DMS79 (cell line): ENCODE measurements around the gene CDON.

Experiments
- DNase-seq: peaks from one replicate; lab custom pipeline; 2025; lab: John Stamatoyannopoulos, UW

Gene CDON, protein sequence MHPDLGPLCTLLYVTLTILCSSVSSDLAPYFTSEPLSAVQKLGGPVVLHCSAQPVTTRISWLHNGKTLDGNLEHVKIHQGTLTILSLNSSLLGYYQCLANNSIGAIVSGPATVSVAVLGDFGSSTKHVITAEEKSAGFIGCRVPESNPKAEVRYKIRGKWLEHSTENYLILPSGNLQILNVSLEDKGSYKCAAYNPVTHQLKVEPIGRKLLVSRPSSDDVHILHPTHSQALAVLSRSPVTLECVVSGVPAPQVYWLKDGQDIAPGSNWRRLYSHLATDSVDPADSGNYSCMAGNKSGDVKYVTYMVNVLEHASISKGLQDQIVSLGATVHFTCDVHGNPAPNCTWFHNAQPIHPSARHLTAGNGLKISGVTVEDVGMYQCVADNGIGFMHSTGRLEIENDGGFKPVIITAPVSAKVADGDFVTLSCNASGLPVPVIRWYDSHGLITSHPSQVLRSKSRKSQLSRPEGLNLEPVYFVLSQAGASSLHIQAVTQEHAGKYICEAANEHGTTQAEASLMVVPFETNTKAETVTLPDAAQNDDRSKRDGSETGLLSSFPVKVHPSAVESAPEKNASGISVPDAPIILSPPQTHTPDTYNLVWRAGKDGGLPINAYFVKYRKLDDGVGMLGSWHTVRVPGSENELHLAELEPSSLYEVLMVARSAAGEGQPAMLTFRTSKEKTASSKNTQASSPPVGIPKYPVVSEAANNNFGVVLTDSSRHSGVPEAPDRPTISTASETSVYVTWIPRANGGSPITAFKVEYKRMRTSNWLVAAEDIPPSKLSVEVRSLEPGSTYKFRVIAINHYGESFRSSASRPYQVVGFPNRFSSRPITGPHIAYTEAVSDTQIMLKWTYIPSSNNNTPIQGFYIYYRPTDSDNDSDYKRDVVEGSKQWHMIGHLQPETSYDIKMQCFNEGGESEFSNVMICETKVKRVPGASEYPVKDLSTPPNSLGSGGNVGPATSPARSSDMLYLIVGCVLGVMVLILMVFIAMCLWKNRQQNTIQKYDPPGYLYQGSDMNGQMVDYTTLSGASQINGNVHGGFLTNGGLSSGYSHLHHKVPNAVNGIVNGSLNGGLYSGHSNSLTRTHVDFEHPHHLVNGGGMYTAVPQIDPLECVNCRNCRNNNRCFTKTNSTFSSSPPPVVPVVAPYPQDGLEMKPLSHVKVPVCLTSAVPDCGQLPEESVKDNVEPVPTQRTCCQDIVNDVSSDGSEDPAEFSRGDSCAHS (N-terminal part only)

DNA sequence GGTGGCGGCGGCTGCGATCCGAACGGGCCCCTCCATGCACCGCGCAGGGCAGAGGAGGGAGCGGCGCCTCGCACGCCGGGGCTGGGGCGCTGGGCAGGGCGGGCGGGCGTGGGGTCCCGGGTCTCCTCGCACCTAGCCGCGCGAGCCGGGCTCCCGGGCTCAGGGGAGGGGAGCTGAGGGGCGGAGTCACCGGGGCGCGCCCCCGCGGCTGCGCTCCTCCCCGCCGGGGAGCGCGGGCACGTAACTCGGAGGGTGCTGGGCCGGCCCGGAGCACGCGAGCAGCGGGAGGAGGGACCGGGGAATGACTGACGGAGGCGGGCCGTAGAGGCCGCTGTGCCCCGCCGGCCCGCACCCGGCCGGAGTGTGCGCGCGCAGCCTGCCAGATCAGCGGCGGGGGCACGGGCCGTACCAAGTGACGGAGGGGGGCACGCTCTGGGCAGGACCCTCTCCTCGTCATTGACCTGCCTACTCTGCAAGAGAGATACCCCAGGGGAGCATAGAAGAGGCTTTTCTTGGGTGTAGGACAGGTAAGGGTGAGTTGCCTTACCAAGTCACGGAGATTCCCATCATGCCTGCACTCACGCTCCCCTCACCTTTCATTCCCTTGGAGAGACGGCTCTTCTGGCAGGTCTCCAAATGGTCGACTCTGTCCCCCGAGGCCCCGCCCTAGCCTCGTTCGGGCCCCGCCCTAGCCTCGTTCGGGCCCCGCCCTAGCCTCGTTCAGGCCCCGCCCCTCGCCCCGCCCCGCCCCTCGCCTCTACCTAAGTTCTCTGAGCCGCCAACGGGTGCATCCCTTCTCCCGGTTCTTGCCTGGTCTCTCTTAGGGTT is at the start of gene CDON:
TSS of gene CDON (minus strand) at position 188 of the 828 bp plus-strand sequence. CDS start 39,390 bp downstream, outside the sequence.
- peak; percentile 90 for DNase-seq

DNA sequence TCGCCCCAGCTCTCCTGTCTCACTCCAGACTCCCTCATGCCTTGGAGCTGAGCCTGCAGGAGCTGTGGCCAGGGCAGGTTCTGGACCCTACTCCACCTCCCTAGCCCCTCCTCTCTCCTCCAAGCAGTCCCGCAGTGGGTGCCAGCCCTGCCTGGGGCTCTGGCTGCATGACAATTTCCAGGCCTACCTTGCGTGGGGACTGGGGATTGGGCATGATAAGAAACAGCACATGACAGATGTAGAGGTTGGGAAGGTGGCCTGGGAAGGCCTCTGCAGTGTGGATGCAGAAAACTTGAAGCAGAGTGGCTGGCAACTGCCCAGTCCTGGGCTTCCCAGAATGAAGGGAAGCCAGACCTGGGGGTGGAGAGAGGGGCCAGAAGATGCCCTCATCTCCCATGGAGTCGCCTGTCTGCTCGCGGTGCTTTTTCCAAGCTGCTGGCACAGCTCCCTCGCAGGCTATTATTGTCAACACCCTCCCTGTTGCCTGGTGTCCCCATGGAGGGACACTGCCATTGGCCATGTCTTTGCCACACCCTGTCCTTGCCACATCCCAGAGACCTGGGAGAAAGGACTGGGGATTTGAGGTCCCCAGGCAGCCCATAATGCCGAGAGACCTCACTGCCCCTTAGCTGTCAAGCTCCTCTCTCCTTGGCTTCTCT is 48.9 kb upstream of the CDON start:
- DNase-seq = no peak

DNA sequence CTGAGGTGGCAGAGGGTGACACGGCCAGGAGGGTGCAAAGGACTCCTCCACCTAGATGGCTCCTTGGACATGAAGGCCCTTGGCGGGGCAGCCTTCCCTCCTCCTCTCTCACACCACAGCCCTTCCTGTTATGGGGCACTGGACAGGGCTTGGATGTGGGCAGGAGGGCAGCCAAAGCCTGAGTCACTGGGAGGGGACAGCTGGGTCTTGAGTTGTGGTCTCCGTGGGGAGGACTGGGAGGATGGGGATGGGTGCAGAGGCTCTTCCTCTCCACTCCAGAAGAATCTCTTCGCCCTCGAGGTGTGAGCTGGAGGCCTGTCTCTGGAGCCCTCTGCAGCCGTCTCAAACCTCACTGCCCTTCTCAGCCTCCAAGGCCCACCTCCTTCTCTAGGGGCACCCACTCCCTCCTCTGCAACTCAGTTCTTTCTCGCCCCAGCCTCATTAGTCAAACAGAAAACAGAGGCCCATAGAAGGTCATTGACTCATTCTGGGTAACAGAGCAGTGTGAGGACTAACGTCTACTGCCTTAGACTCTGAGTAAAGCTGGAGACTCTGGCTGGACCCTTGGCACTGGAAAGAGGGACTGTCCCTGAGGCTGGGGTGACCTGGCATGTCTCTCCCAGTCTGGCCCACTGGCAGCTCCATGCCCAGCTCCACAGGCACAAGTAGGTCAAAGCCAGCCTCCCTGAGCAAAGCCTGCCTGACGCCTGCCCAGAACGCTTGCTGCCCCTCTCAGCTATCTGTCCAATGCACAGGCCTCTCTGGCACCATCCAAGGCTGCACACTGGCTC is 47.5 kb upstream of the CDON start:
- no peak for DNase-seq

DNA sequence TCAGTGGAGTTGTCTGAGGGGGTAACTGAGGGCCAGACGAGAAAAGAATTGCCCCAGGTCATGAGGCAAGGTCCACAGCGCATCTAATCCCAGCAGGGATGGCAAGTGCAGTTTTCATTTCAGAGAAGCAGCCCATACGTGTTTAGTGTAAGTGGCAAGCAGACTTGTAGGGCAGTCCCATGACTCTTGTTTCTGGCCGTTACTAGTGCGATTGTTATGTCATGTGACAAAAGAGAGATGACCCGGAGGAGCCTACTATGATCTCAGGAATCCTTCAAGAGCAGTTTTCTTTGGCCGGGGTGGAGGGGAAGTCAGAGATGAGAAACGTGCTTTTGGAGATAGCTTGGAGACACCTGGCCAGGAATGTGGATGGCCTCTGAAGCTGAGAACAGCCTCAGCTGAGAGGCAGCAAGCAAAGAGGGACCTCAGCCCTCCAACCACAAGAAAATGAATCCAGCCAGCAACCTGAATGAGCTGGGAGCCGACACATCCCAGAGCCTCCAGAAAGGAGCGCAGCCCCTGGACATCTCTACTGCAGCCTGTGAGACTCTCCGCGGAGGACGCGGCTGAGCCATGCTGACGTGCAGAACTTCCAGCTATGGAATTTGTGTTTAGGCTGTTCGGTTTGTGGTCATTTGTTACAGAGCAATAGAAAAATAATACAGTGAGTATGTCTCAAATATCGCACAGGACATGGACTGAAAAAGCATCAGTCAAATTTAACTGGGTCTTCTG is 44.1 kb upstream of the CDON start:
- DNase-seq = no peak

DNA sequence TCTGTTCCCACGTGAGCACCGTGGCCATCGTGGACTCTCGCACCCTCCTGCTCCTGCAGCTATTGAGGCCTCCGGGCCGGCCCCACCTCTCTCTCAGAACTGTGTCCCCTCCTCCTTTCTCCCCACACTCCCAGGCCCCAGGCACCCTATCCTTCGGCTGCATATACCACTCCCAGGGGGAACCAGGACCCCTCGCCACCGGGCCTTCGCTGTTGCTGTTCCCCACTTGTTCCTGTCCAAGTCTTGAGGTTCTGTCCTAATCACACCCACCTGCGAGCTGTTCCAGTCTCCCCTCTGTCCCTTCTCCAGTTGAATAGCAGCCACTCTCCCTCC is 43.0 kb upstream of the CDON start:
- DNase-seq = no peak

DNA sequence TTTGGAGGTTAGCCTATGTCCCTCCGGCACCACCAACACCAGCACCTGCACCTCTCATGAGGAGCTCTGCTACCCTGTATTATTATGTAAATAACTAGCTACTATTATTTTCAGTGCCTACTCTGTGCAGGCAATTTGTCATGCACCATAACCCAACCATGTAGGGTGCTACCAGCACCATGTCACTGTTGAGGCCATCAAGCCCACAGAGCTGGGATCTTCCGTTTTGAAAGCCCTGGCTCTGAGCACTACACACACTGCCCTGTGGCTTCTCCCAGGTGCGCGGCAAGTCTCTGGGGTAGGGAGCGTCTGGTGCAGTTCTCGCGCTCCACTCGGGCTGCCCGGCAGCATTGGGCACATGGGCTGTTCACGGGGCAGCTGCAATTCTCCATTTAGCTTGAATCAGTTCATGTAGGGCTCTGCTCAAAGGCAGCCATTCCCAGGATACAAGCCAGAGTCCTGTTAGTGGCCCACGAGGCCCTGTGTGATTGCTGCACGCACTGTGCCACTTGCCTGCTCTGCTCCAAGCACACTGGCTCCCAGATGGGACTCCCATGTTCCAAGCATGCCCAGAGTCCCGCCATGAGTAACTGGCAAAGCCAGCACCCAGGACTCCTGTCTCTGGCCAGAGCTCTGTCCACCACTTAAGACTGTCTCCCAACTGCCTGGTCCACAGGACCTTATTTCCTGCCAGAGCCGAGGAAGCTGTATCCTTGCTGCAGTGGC is 42.5 kb upstream of the CDON start:
- DNase-seq = no peak

DNA sequence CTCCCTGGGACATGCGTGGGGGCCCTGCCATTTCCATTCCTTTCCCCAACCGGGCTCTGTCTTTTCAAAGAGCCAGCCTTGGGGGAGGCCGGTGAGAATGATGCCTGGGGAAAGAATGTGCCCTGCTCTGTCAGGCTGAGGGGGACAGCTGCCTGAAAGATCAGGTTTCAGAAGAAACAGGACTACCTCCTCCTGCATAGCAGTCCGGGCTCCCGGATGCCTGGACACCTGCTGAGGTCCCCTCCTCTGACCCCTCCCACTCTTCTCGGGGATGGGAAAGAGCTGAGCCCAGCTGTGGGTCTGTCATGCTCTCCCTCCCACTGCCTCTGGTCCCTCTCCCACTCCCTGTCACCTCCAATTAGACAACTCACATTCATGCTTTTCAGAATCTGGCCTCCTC is 41.8 kb upstream of the CDON start:
- peak; percentile 33 for DNase-seq

DNA sequence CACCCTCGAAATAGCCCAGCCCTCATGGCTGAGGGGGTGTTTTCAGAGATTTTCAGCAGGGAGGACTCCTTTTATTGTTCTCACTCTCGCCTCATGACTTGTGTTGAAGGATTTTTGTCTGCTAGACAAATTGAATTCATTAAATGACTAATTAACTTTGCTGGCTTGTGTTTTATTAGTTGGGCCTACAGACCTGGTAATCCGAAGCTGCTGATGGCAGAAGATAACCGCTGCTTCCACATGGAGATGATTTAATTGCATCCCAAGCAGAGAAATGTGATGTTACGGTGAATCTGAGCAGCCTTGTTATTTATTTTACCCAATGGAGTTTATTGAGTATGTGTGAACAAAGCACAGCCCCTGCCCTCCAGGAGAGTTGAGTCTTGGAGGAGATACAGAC is 40.5 kb upstream of the CDON start:
- DNase-seq = no peak

DNA sequence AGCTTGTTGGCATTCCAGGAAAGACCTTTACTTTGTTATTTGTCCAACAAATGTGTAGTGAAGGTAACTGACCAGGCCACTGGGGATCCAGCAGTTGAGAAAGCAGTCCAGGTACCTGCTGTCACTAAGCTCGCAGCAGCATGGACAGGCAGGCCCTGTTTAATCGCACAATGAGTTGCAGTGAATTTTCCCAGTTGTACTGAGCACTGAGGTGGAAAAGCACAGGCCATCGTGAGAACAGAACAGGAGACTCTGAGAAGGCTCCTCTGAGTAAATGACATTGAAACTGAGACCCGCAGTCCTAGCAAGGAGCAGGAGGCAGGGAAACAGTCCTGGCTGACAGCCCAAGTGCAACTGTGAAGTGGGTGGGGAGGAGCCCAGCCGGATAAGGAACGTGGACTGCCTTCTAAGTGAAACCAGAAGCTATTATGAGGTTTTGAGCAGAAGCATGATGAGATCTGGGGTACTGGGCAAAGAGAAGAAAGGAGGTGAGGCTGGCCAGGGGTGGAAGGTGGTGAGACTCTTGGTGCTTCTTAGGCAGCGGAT is 39.8 kb upstream of the CDON start:
- peak; percentile 94 for DNase-seq

DNA sequence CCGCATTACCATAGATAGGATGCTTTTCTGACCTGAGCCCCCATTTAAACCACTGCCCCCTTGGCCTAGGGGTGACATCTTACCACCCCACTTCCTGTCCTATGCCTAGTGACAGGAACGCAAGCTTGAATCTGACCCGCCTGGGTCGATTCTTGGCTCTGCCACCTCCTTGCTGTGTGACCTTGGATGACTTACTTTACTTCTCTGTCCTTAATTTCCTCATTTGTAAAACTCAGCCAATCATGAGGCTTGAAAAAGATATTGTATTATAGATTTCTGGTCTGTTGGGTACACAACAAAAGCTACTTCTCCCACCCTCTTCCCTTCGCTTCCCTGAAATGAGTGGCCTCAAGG is 39.2 kb upstream of the CDON start:
- no peak for DNase-seq

DNA sequence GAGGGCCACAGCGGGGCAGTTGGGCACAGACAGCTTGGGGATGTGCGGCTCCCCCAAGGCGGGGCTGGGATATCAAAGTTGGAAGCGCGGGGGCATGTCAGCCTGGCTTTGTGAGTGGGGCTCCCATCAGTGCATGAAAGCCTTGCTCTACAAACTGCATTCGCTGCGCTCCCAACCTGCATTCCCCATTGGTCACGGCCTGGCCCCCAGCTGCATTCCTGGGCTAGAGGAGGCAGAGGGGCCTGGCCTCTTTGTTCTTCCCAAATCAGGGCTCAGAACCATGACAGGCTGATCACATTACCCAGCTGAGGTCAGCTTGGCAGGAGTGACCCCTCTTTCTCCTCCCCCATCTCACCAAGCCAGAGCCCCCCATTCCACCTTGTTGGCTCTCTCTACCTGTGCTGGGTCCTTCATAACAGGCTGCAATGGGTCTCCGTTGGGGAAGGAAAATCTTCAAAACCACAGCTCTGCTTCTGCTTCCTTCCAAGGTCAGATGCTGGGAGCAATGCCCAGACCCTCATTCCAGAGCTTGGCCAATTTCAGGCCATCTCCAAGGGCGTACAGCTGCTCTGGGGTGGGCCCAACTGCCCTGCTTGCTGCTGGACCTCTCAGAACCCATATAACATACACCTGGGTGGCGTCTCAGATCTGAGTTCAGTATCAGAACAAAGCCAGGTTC is 38.7 kb upstream of the CDON start:
- DNase-seq = no peak

DNA sequence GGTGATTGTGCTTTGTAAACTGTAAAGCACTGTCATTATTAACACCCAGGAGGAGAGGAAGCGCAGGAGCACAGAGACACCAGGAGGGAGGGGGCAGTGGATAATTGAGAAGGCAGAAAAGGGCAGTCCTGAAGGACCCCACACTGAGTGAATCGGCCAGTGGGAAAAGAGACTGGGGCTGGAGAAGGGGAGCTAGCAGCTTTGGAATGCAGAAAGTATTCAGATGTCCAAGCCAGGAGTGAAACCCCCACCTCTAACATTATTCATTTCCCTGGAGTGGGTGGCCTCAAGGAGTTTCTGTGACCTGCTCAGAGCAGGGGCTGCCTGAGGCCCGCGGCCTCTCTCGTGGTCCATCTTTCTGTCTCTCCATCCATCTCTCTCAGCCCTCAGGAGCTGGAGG is 38.0 kb upstream of the CDON start:
- no peak for DNase-seq

DNA sequence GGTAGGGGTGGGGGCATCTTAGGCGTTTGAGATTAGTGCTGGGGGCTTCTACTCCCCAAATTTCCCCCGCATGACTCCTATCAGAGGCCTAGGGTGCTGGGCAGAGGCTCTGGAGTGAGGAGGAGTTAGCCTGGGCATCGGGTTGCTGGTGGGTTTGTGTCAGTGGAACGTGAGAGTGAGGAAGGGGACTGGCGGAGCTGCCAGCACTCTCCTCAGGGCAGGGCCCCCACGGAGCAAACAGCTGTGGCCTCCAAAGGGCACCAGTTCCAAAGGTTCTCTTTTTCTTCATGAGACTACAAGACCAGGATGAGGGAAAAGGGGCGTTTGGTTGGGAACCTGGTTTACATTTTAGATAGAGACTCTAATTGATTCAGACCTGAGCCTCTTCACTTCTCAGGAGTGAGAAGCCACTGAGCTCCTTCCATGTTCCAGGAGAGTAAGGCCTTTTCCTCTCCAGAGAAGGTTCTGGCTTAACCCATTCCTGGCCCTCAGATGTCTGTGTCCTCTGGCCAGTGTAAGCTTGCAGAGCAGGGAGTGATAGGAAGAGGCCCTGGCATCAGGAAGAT is 35.6 kb upstream of the CDON start:
- DNase-seq = no peak

DNA sequence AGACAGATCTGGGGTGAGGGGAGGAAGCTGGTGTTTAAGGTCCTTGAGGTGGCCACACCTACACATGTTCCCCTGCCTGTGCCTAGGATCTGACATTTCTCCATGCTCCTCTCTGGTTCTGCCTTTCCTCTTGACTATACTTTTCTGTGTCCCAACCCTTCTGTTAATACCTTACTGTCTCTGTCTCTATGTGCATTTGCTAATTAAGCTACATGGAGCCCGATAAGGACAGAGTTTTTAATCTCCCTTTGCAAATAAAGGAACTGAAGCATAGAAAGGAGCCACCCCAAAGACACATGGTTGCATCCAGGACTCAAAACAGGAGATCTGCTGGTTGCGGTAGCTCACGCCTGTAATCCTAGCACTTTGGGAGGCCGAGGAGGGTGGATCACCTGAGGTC is 33.1 kb upstream of the CDON start:
- DNase-seq = no peak

DNA sequence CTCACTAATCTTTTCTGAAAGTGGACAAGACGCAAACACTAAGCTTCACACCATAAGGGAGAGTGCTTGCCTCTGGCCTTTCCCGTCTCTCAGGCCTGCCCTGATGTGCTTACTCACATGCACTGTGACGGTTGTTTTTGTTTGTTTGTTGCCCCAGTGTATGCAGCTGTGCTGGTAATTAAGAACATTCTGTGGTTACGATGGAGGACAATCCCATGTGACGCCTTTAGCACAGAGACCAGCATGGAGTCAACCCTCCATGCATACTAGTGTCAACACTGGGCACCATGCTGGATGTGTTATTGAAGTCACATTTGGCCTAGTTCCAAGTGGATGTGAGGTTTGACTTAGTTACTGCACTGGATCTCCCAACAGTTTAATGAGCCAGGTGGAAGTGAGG is 27.8 kb upstream of the CDON start:
- peak; percentile 69 for DNase-seq

DNA sequence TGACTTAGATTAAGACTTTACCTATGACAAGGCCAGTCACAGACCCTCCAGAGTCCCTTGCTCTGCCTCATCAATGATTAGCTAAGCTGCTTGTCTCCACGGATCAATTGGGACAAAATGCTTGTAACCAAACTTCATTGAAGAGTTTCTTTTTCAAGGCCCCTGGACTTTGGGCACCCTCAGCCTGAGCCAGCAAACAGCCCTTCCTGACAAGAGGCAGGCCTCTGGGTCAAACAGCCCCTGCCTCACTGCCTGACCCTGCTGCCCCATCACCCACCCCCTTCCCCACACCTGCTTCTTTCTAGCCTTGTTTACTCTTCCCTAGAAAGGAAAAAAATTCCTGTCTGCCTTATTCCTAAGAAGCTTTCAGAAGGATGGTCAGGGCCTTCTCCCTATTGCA is 26.3 kb upstream of the CDON start:
- DNase-seq = no peak

DNA sequence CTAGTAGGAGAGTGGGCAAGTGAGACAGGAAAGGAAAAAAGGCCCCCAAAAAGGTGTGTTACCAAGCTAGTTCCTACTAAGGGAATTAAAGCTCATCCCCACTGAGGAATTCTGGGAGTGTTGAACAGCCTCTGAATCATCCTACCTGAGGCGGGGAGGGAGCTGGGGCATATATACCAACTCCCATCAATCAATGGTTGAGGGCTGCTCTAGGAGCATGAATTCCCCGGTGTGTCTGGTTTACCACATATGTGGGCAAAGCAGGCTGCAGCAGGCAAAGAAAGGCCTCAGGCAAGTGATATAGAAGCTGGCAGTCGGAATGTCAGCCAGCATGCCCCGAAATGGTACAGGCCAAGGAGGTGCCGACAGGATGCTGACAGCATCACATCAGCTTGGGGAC is 23.6 kb upstream of the CDON start:
- no peak for DNase-seq

DNA sequence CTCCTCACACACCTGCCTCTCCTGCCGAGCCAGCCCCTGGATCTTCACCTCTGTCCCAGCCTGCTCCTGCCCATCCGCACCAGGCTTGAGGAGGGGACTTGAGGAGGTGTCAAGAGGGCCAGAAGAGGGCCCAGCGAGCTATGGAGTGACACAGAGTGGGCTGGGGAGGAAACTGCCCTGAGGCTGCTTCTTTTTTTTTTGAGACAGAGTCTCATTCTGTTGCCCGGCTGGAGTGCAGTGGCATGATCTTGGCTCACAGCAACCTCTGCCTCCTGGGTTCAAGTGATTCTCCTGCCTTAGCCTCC is 21.9 kb upstream of the CDON start:
- peak; percentile 96 for DNase-seq
